ENCODE results near the gene CACHD1.

DNA sequence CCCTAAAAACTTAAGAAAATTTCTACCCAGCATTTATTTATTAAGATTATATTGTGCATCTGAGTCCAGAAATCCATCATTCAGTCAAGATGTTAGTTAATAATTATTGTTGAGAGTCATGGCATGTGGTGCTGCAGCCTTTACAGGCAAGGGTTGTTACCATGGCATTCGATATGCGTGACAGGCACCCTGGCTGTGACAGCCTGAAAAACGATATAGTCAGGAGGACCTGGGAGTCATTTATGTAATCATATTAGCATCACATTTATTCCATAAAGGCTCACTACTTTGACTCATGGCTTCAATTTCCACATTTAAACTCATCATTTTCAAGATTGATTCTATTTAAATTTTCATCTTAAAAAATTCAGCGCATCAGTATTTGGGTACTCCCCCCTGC is 68.0 kb downstream of the CACHD1 start:
- TF ChIP-seq, protein P1, sequence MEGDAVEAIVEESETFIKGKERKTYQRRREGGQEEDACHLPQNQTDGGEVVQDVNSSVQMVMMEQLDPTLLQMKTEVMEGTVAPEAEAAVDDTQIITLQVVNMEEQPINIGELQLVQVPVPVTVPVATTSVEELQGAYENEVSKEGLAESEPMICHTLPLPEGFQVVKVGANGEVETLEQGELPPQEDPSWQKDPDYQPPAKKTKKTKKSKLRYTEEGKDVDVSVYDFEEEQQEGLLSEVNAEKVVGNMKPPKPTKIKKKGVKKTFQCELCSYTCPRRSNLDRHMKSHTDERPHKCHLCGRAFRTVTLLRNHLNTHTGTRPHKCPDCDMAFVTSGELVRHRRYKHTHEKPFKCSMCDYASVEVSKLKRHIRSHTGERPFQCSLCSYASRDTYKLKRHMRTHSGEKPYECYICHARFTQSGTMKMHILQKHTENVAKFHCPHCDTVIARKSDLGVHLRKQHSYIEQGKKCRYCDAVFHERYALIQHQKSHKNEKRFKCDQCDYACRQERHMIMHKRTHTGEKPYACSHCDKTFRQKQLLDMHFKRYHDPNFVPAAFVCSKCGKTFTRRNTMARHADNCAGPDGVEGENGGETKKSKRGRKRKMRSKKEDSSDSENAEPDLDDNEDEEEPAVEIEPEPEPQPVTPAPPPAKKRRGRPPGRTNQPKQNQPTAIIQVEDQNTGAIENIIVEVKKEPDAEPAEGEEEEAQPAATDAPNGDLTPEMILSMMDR (IDR thresholded peaks at IDR 0.05): no peak
- TF ChIP-seq POLR2A (IDR thresholded peaks at IDR 0.05): no peak
